ENCODE results near the gene EXT2.
A peak's percentile ranks its signal among the peaks of the same experiment; 100 is the strongest.

DNA sequence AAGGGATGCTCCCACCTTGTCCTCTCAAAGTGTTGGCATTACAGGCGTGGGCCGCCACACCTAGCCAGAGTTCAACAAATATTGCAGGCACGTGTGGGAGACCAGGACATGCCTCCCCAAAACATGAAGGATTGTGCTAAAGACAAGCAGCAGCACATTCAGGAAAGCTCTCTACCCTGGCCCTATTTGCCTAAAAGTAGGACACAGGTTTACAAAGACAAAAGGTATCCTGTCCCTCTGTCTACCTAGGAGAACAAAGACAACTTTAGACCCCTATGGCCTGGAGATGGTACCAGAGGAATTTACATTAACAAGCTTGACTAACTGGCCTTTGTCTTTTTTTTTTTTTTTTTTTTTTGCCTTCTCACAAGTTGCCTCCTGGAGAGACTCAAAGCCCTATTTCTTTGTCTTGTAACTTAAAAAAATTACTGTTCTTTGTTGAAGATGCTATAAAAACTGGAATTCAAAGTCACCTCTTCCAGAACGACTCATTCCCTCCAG lies 30.3 kb upstream of the EXT2 start:
- no peak for TF ChIP-seq CTCF (conservative IDR thresholded peaks at IDR 0.05; ENCODE audit: low read depth in 2 of 2)
- TF ChIP-seq ETS1 (IDR thresholded peaks at IDR 0.05): no peak
- TF ChIP-seq REST (IDR thresholded peaks at IDR 0.05; ENCODE audit: unreplicated experiment): no peak
- no peak for TF ChIP-seq EZH2 (IDR thresholded peaks at IDR 0.05; ENCODE audit: low read depth, unreplicated experiment)
- no peak for TF ChIP-seq EZH2phosphoT487 (IDR thresholded peaks at IDR 0.05; ENCODE audit: unreplicated experiment)
- no peak for TF ChIP-seq NANOG (IDR thresholded peaks at IDR 0.05; ENCODE audit: borderline replicate concordance)
- no peak for TF ChIP-seq POLR2AphosphoS5 (IDR thresholded peaks at IDR 0.05; ENCODE audit: low read depth)
- no peak for TF ChIP-seq STAT1 (IDR thresholded peaks at IDR 0.05; ENCODE audit: unreplicated experiment)
- no peak for TF ChIP-seq CREB1 (CRISPR knock-in tag; IDR thresholded peaks at IDR 0.05; ENCODE audit: low read depth)
- TF ChIP-seq, protein P1, sequence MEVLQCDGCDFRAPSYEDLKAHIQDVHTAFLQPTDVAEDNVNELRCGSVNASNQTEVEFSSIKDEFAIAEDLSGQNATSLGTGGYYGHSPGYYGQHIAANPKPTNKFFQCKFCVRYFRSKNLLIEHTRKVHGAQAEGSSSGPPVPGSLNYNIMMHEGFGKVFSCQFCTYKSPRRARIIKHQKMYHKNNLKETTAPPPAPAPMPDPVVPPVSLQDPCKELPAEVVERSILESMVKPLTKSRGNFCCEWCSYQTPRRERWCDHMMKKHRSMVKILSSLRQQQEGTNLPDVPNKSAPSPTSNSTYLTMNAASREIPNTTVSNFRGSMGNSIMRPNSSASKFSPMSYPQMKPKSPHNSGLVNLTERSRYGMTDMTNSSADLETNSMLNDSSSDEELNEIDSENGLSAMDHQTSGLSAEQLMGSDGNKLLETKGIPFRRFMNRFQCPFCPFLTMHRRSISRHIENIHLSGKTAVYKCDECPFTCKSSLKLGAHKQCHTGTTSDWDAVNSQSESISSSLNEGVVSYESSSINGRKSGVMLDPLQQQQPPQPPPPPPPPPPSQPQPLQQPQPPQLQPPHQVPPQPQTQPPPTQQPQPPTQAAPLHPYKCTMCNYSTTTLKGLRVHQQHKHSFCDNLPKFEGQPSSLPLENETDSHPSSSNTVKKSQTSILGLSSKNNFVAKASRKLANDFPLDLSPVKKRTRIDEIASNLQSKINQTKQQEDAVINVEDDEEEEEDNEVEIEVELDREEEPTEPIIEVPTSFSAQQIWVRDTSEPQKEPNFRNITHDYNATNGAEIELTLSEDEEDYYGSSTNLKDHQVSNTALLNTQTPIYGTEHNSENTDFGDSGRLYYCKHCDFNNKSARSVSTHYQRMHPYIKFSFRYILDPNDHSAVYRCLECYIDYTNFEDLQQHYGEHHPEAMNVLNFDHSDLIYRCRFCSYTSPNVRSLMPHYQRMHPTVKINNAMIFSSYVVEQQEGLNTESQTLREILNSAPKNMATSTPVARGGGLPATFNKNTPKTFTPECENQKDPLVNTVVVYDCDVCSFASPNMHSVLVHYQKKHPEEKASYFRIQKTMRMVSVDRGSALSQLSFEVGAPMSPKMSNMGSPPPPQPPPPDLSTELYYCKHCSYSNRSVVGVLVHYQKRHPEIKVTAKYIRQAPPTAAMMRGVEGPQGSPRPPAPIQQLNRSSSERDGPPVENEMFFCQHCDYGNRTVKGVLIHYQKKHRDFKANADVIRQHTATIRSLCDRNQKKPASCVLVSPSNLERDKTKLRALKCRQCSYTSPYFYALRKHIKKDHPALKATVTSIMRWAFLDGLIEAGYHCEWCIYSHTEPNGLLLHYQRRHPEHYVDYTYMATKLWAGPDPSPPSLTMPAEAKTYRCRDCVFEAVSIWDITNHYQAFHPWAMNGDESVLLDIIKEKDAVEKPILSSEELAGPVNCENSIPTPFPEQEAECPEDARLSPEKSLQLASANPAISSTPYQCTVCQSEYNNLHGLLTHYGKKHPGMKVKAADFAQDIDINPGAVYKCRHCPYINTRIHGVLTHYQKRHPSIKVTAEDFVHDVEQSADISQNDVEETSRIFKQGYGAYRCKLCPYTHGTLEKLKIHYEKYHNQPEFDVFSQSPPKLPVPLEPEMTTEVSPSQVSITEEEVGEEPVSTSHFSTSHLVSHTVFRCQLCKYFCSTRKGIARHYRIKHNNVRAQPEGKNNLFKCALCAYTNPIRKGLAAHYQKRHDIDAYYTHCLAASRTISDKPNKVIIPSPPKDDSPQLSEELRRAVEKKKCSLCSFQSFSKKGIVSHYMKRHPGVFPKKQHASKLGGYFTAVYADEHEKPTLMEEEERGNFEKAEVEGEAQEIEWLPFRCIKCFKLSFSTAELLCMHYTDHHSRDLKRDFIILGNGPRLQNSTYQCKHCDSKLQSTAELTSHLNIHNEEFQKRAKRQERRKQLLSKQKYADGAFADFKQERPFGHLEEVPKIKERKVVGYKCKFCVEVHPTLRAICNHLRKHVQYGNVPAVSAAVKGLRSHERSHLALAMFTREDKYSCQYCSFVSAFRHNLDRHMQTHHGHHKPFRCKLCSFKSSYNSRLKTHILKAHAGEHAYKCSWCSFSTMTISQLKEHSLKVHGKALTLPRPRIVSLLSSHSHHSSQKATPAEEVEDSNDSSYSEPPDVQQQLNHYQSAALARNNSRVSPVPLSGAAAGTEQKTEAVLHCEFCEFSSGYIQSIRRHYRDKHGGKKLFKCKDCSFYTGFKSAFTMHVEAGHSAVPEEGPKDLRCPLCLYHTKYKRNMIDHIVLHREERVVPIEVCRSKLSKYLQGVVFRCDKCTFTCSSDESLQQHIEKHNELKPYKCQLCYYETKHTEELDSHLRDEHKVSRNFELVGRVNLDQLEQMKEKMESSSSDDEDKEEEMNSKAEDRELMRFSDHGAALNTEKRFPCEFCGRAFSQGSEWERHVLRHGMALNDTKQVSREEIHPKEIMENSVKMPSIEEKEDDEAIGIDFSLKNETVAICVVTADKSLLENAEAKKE (CRISPR knock-in tag; IDR thresholded peaks at IDR 0.05): peak; percentile 51; the same call in 1 of the 2 replicates
